Endothelial cell of umbilical vein (primary cell): ENCODE measurements around the gene SERPINC1. TPM values are rescaled to one million over a fixed set of nuclear protein-coding genes. Genes with fewer than 3 reads are reported as not detected.
"Not testable (repeated sequence)": the region's sequence is repeated elsewhere in the genome, so short reads cannot be mapped to it uniquely, and the experiment has no call there.

Experiments
- BruUV-seq: library from RNA; stranded (reverse); fragments of 400-500 nt; replicated peaks from 2 replicates; lab custom pipeline; 2021; lab: Mats Ljungman, UMichigan
- CTCF ChIA-PET: fragments of 300-600, 350-600 bp; sonication (Branson Sonifier 250); formaldehyde crosslinking; loops from one replicate; lab custom pipeline; 2021; ENCODE audit warnings: antibody characterized with exemption, inconsistent platforms; lab: Charles Lee
- POLR2A ChIA-PET: fragments of 300-600, 350-600 bp; sonication (Branson Sonifier 250); formaldehyde crosslinking; loops from one replicate; lab custom pipeline; 2021; ENCODE audit warnings: antibody characterized with exemption, inconsistent platforms; lab: Charles Lee
- DNase-seq: peaks from one replicate; pipeline ENCODE4 v3.0.0-alpha.2; 2011; ENCODE audit warnings: low read depth, low spot score
- FAIRE-seq: peaks from 2 replicates; lab custom pipeline; 2011; peaks lifted over from hg19 to GRCh38; lab: Jason Lieb, UNC
- H2AFZ ChIP-seq: 2 replicates; pipeline ENCODE4 v1.6.0; 2012; ENCODE audit warnings: low read depth, low read length, control low read depth, inconsistent platforms
- H3K27ac ChIP-seq: 2 replicates; pipeline ENCODE4 v1.5.1; 2011; ENCODE audit warnings: low read depth, mild to moderate bottlenecking, control low read depth, low read length, moderate library complexity; ENCODE audit not compliant: insufficient read depth
- H3K27me3 ChIP-seq, 2 experiments: 2 replicates each; pipeline versions ENCODE4 v1.6.0 to v1.6.1; 2011; ENCODE audit warnings: low read length in 2 of 2, mixed read lengths in 1 of 2; ENCODE audit not compliant: control insufficient read depth in 2 of 2, insufficient read depth in 2 of 2
- H3K36me3 ChIP-seq, 2 experiments: 2 replicates in 1 of 2; 3 replicates in 1 of 2; pipeline ENCODE4 v1.5.1; 2011; ENCODE audit warnings: low read length in 2 of 2, mild to moderate bottlenecking in 1 of 2, moderate library complexity in 1 of 2; ENCODE audit not compliant: control insufficient read depth in 2 of 2, insufficient read depth in 2 of 2; ENCODE audit errors: extremely low read depth in 1 of 2
- H3K4me1 ChIP-seq: 3 replicates; pipeline ENCODE4 v1.5.1; 2011; ENCODE audit warnings: mild to moderate bottlenecking, low read length; ENCODE audit not compliant: control insufficient read depth, insufficient read depth; ENCODE audit errors: extremely low read depth
- H3K4me2 ChIP-seq: 2 replicates; pipeline ENCODE4 v1.6.1; 2011; ENCODE audit warnings: low read length, control low read depth, mixed read lengths; ENCODE audit not compliant: insufficient read depth
- H3K4me3 ChIP-seq, 3 experiments: fragments of 200-600 bp in 1 of 3; sonication (generic), shearing (Covaris generic) in 1 of 3; replicated peaks in 1 of 3; 2 replicates each; pipeline ENCODE4 v1.5.1; 2011 to 2016; ENCODE audit warnings: control low read depth in 3 of 3, low read length in 3 of 3, mild to moderate bottlenecking in 2 of 3, inconsistent platforms in 1 of 3, low read depth in 1 of 3, moderate library complexity in 1 of 3; ENCODE audit not compliant: insufficient read depth in 1 of 3
- H3K79me2 ChIP-seq: 2 replicates; pipeline ENCODE4 v1.6.0; 2012; ENCODE audit warnings: low read length, inconsistent platforms; ENCODE audit not compliant: control insufficient read depth, insufficient read depth
- H3K9ac ChIP-seq: replicated peaks from 2 replicates; pipeline ENCODE3; 2011; ENCODE audit warnings: low read length, control low read depth; ENCODE audit not compliant: insufficient read depth; ENCODE audit errors: extremely low read depth
- H3K9me1 ChIP-seq: replicated peaks from 3 replicates; pipeline ENCODE4 v1.6.0; 2011; ENCODE audit warnings: mild to moderate bottlenecking, low read length; ENCODE audit not compliant: control insufficient read depth, insufficient read depth; ENCODE audit errors: extremely low read depth
- H3K9me3 ChIP-seq: replicated peaks from 2 replicates; pipeline ENCODE4 v1.5.1; 2012; ENCODE audit warnings: low read length, inconsistent platforms; ENCODE audit not compliant: control insufficient read depth, insufficient read depth
- H4K20me1 ChIP-seq: replicated peaks from 2 replicates; pipeline ENCODE3; 2011; ENCODE audit warnings: mild to moderate bottlenecking, low read length; ENCODE audit not compliant: control insufficient read depth, insufficient read depth; ENCODE audit errors: extremely low read depth
- EZH2 ChIP-seq: IDR thresholded peaks from 2 replicates; pipeline ENCODE4 v1.6.1; 2012; ENCODE audit warnings: borderline replicate concordance, low read depth, mild to moderate bottlenecking, moderate library complexity, low read length, inconsistent platforms; ENCODE audit not compliant: severe bottlenecking
- FOS ChIP-seq: IDR thresholded peaks from 2 replicates; pipeline ENCODE4 v1.6.1; 2011; ENCODE audit warnings: mild to moderate bottlenecking, low read length, moderate library complexity, borderline replicate concordance; ENCODE audit not compliant: insufficient read depth
- GATA2 ChIP-seq: IDR thresholded peaks from 2 replicates; pipeline ENCODE4 v1.7.0; 2011; ENCODE audit warnings: low read depth, mild to moderate bottlenecking, moderate library complexity, mixed read lengths, low read length; ENCODE audit not compliant: insufficient read length, insufficient read depth
- JUN ChIP-seq: IDR thresholded peaks from 2 replicates; pipeline ENCODE4 v1.6.1; 2011; ENCODE audit warnings: borderline replicate concordance, low read depth; ENCODE audit not compliant: insufficient read length, insufficient read depth
- MYC ChIP-seq: IDR thresholded peaks from one replicate; pipeline ENCODE4 v1.6.1; 2011; ENCODE audit warnings: mild to moderate bottlenecking, low read depth, low read length
- POLR2A ChIP-seq: IDR thresholded peaks from 2 replicates; pipeline ENCODE4 v1.6.1; 2012; ENCODE audit warnings: low read depth, mild to moderate bottlenecking, control low read depth, low read length
- POLR2AphosphoS5 ChIP-seq: IDR thresholded peaks from 2 replicates; pipeline ENCODE4 v1.6.1; 2012; ENCODE audit warnings: low read depth, mild to moderate bottlenecking, control low read depth, low read length, moderate library complexity; ENCODE audit not compliant: insufficient read depth
- dilution Hi-C: fragments of 300-500 bp; cut with MboI; formaldehyde crosslinking; loops from one replicate; pipeline ENCODE4 v1.15.0; 2019; ENCODE audit warnings: low sequenced_read_pairs; ENCODE audit not compliant: extremely low pct_ligation_motif_present
- intact Hi-C: fragments of 100-400 bp; cut with micrococcal nuclease; formaldehyde crosslinking; loops from one replicate; pipeline ENCODE4 v1.10.0; 2022
- polyA plus RNA-seq, 4 experiments: library from polyadenylated mRNA; depleted of rRNA in 3 of 4; stranded (reverse) in 3 of 4; unstranded in 1 of 4; fragments of >200 nt; gene quantifications; 2 replicates each; pipeline versions ENCODE4 v1.2.1 to v1.2.3, GENCODE V29; 2011 to 2012; ENCODE audit warnings: missing spikeins in 1 of 4
- total RNA-seq: library from RNA; stranded (reverse); gene quantifications from 2 replicates; pipeline ENCODE4 v1.2.3, GENCODE V29; 2021
- TF ChIP-seq, protein P1 (sequence below), 2 donors: IDR thresholded peaks; 1 replicate in 1 of 2; 2 replicates in 1 of 2; pipeline ENCODE4 v1.5.1; 2011; ENCODE audit warnings: low read length in 2 of 2, mild to moderate bottlenecking in 2 of 2, moderate library complexity in 2 of 2, control low read depth in 1 of 2, inconsistent platforms in 1 of 2, low read depth in 1 of 2; ENCODE audit not compliant: insufficient read depth in 1 of 2; ENCODE audit errors: extremely low read depth in 1 of 2
- TF ChIP-seq, protein P2 (sequence below): IDR thresholded peaks from 2 replicates; pipeline ENCODE4 v1.6.1; 2011; ENCODE audit not compliant: insufficient read depth, insufficient read length

The SERPINC1 gene
- total and polyA plus RNA-seq, 2 donors (not counting 3 experiments of a cell fraction or from before 2014, with no cell fraction given), result 0.06 to 0.35 TPM

DNA sequence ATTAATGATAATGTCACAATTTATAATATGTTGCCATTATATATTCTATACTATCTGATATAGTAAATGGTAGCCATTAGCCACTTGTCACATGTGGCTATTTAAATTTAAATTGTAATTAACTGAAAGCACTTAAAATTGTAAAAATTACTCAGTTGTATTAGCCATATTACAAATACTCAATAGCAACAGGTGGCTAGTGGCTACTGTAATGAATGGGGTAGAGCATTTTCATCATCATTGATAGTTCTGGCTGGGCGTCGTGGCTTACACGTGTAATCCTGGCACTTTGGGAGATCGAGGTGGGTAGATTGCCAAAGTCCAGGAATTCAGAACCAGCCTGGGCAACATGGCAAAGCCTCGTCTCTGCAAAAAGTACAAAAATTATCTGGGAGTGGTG, 32.4 kb downstream of the SERPINC1 start:
- dilution Hi-C loops, result no loop called here
- Histone ChIP-seq H4K20me1 (no peaks in the 10 kb centered on the region), H3K9ac (no peak overlapping the region), H3K27ac (no peak overlapping the region), H3K9me3 (no peaks in the 10 kb centered on the region), H3K4me2 (no peak overlapping the region), H3K27me3 (no peaks in the 10 kb centered on the region), H3K4me3 (no peak overlapping the region), H3K79me2 (no peaks in the 10 kb centered on the region), H3K36me3 (peaks cover 0 to 7% of the 10 kb centered on the region in 2 experiments), H2AFZ (no peak overlapping the region), H3K9me1 (no peaks in the 10 kb centered on the region), H3K4me1 (no peaks in the 10 kb centered on the region)
- DNase-seq (no peak), FAIRE-seq (peak; percentile 56)
- TF ChIP-seq, protein P1, sequence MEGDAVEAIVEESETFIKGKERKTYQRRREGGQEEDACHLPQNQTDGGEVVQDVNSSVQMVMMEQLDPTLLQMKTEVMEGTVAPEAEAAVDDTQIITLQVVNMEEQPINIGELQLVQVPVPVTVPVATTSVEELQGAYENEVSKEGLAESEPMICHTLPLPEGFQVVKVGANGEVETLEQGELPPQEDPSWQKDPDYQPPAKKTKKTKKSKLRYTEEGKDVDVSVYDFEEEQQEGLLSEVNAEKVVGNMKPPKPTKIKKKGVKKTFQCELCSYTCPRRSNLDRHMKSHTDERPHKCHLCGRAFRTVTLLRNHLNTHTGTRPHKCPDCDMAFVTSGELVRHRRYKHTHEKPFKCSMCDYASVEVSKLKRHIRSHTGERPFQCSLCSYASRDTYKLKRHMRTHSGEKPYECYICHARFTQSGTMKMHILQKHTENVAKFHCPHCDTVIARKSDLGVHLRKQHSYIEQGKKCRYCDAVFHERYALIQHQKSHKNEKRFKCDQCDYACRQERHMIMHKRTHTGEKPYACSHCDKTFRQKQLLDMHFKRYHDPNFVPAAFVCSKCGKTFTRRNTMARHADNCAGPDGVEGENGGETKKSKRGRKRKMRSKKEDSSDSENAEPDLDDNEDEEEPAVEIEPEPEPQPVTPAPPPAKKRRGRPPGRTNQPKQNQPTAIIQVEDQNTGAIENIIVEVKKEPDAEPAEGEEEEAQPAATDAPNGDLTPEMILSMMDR (IDR thresholded peaks at IDR 0.05; ENCODE audit: extremely low read depth in 1 of 2, insufficient read depth in 1 of 2, low read depth in 1 of 2, low read length in 2 of 2), result no peak
- no peak for TF ChIP-seq GATA2
- TF ChIP-seq, protein P2, sequence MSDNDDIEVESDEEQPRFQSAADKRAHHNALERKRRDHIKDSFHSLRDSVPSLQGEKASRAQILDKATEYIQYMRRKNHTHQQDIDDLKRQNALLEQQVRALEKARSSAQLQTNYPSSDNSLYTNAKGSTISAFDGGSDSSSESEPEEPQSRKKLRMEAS, result no peak
- no peak for TF ChIP-seq POLR2A
- no peak for TF ChIP-seq JUN
- no peak for TF ChIP-seq EZH2
- no peak for TF ChIP-seq FOS
- TF ChIP-seq POLR2AphosphoS5, result no peak
- TF ChIP-seq MYC, result no peak
- BruUV-seq, result no TSS peak
- intact Hi-C loops, result no loop called here
- ChIA-PET POLR2A (interaction anchor here (0.7 kb wide), 1 partner anchor 59 kb away, joined by 6 read pairs; no protein-coding TSS in a partner anchor), CTCF (no interaction called here)

DNA sequence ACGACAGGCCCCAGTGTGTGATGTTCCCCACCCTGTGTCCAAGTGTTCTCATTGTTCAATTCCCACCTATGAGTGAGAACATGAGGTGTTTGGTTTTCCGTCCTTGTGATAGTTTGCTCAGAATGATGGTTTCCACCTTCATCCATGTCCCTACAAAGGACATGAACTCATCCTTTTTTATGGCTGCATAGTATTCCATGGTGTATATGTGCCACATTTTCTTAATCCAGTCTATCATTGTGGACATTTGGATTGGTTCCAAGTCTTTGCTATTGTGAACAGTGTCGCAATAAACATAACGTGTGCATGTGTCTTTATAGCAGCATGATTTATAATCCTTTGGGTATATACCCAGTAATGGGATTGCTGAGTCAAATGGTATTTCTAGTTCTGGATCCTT, 36.0 kb downstream of the SERPINC1 start:
- H3K27ac ChIP-seq, FAIRE-seq, H3K9me3 ChIP-seq, intact Hi-C loops, POLR2A ChIA-PET, H3K27me3 ChIP-seq, H3K79me2 ChIP-seq, H3K4me2 ChIP-seq, H3K36me3 ChIP-seq, dilution Hi-C loops, DNase-seq, CTCF ChIA-PET, H3K9ac ChIP-seq, H3K4me1 ChIP-seq, BruUV-seq, H3K4me3 ChIP-seq, H4K20me1 ChIP-seq, H3K9me1 ChIP-seq, H2AFZ ChIP-seq: not testable (repeated sequence)
